ENCODE measurements around the gene XCR1.

Gene XCR1

DNA sequence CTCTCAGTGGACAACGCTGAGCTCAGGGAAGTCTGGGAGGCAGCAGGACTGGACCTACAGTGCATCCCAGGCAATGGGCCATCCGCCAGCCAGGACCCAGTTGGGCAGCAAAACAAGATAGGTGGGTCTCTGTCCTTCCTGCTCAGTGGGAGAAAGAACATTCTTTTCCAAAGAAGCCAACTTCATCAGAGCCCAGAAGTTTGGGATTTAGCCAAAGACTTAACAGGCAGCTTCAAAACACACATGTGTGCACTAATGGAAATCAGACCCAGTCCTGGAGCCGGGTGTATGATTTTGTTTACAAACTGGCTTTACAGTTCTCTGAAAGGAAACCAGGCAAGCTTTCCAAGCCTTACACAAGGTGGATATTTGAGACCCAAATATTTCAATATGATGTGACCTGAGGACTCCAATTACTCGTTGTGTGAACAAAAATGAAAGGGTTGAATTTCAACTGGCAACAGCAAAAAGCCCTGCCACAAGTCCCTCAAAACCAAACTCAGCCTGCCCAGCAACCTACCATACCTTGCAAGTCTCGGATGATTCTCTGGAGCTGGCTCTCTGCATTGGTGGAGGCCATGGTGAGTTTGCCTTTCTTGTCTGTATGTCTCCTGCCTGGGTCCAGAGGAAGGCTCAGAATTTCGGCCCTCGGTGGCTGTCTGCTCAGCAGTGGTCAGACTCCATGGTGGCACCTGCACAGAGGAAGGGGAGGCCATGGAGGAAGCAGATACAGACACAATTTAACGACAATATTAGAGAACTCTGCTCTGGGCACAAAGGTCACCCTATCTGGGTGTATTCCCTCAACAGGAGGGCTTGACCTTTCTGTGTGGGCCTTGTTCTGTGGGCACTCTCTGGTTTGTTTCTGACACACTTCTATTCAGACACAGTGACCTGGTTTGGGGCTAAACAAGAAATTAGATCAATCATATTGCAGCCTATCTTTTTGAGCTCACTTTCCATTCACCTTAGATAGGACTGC lies 42.7 kb downstream of the XCR1 start:
- DNase-seq (ENCODE audit: low read depth in 2 of 2) = peak; percentile 61 to 68

DNA sequence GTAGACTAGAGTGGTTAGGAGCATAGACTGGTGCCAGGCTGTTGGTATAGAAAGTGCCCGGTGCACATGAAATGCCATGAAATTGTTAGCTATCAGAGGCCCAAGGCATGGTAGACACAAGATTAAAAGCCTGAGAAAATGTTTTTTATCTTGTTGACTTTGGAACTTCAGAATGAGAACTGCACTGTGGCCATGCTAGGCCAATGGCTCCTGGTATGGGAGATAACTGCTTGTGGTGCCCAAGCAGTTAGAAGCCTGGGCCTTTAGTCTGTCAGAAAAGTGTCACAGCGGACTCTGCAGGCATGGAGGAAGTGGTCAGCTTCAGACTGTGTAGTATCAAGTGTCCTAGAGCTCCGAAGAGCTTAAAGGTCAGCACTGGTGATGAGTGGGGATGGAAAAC lies 43.5 kb downstream of the XCR1 start:
- no peak for DNase-seq (ENCODE audit: low read depth in 2 of 2)

GRCh38 chr3:45981346-45982074 lies 45.8 kb downstream of the XCR1 start:
- DNase-seq (ENCODE audit: low read depth in 2 of 2) = no peak

- no peak for DNase-seq (ENCODE audit: low read depth in 2 of 2)
Measured at GRCh38 chr3:45980819-45981218, 46.5 kb downstream of the XCR1 start.

DNA sequence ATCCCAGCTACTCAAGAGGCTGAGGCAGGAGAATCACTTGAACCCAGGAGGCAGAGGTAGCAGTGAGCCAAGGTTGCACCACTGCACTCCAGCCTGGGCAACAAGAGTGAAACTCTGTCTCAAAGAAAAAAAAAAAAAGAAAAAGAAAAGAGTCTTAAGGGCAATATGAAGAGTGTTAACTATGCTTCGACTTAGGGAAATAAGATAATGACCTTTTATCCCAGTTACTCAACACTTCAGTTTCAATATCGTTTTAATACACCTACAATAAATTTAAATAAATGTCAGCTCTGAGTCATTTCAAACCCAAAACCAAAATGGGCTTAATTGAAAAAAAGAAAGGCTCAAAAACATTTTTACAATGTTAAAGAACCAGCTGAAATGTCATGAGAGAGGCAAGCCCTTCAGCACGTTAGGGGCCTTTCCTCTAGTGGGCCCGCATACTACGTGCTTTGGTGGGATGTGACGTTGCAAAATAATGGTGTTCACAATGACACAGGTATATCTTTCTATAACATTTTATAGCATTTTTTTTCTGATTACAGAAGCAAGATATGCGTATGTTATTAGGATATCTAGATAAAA lies 47.0 kb downstream of the XCR1 start:
- DNase-seq (ENCODE audit: low read depth in 2 of 2) = no peak

GRCh38 chr3:45979378-45979777 lies 47.9 kb downstream of the XCR1 start:
- DNase-seq (ENCODE audit: low read depth in 2 of 2) = no peak

- DNase-seq (ENCODE audit: low read depth in 2 of 2) = no peak
Measured at GRCh38 chr3:45978006-45978761, 49.1 kb downstream of the XCR1 start.

- DNase-seq (ENCODE audit: low read depth in 2 of 2) = no peak
Measured at GRCh38 chr3:45976191-45977091, 50.8 kb downstream of the XCR1 start.

DNA sequence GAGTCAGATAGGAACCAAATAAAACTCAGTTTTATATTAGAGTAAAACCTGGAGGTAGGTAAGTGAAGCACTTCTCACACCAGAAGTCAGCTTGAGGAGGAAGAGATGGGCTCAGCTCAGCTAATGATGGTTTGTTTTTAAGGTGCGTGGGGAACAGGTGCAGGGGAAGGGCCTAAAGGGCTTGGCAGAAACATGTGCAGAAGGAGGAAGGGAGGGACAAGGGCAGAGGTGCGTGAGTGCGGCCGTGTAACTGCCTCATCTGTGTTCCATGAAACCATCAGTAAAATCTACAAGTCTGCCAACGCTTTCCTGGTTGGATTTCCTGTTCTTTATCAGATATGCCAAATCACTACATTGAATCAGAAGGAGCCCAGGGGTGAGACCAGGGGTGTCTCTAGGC lies 51.6 kb downstream of the XCR1 start:
- DNase-seq (ENCODE audit: low read depth in 2 of 2) = no peak

DNA sequence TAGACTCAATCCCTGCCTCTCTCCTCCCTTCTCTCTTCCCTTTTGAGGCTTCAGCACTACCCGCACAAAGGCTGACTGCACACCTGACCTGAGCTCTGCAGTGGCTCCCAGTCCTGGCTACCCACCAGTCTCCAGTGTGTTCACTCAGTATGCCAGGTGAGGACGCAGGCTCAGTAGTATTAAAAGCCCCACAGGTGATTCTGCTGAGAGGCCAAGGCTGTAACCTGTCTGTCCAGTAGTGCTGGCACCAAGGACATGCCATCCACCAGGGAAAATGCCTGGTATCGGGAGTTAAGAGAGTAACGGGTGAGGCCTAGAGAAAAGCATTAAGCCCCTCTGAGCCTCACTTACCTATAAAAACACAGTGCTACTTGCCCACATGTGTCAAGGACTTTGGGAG lies 52.6 kb downstream of the XCR1 start:
- DNase-seq (ENCODE audit: low read depth in 2 of 2) = no peak

DNA sequence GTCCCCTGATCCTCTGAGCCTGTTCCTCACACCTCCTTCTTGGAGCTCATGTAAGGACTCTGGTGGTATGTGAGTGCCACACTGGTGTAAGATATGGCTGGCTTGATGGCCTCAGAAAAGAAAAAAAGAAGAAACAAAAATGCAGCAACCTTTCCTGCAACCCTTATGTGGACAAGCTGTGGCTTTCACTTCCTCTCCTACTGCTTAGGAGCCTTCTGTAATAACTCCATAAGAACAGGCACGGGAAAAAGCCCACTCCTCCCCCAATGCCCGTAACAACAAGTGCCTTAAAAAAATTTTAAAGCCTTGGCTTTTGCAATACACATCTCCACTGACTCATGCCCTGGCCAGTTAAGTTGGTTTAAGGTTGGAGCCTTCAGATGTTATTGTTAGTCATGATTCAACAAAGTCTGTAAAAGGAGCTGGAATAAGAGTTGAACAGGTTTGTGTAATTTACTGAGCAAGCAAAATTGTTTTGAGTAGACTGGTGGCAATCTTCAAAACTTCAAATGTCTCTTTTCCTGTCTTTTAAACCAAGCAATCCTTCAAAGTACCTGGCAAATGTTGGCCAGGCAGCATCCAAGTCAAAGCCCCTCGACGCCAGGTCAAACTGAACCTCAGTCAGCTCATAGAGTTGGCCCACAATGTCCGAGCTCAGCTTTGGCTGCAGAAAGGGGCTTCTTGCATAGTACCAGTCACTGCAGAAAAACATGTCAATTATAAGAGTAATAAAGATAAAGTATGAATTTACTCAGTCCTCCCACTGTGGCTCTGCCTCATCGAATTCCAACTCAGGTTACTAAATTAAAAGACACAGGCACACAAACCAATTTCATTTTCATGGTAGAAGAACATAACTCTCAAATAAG lies 54.5 kb downstream of the XCR1 start:
- DNase-seq (ENCODE audit: low read depth in 2 of 2) = peak in 1 of 2 experiments; percentile 45

- DNase-seq (ENCODE audit: low read depth in 2 of 2) = no peak
Measured at GRCh38 chr3:45969953-45970352, 57.3 kb downstream of the XCR1 start.

- no peak for DNase-seq (ENCODE audit: low read depth in 2 of 2)
Measured at GRCh38 chr3:45969116-45969515, 58.2 kb downstream of the XCR1 start.

DNA sequence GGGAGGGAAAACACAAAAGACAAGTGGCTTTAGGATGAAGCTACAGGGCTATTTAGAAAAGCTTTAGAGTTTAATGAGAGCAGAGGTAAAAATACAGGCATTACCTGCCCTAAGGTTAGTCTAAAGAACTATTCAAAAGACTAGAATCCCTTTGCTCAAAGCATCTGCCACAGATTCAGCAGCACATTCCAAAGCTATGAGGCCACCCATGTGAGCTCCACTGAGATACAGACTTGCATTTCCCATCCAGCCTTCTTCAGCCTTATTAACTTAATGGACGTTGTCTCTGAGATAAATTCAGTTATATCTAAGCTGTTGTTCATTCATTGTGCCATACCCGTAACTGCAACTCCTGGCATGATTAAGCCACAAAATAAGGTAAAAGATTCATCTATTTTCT lies 58.6 kb downstream of the XCR1 start:
- DNase-seq (ENCODE audit: low read depth in 2 of 2) = no peak

DNA sequence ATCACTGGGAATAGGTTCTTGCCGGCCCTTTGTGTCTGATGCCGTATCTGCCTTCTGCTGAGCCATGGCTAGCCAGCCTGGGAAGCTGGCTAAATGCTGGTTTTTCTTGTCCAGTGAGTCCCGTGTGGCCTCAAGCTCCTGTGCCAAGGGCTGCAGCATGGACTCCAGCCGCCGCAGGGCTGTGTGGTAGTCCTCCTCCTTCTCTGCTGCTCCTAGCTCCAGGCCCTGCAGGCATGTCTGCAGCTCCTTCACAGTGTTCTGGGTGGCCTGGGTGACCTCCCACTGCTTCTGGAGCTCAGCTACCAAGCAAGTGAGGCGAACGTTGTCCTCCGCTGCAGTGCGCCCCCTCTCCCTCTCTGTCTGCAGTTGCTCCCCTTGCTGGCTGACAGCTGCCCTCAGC lies 59.1 kb downstream of the XCR1 start:
- DNase-seq (ENCODE audit: low read depth in 2 of 2) = no peak

- no peak for DNase-seq (ENCODE audit: low read depth in 2 of 2)
Measured at GRCh38 chr3:45967724-45968123, 59.6 kb downstream of the XCR1 start.

Measured in fibroblast of skin of left biceps (primary cell).